Karpas-422 (cell line): ENCODE measurements around the gene SPATA12. TPM values are rescaled to one million over a fixed set of nuclear protein-coding genes. Genes with fewer than 3 reads are reported as not detected.

Experiments used
- DNase-seq: peaks from one replicate; pipeline ENCODE4 v3.0.0-alpha.2; 2015
- H2AFZ ChIP-seq: fragments of 200-600 bp; sonication (generic); 2 replicates; pipeline ENCODE4 v1.6.1; 2014; ENCODE audit warnings: antibody characterized with exemption, low read length, mixed read lengths
- H3K27ac ChIP-seq: fragments of 200-600 bp; sonication (generic); 2 replicates; pipeline ENCODE4 v1.5.1; 2014; ENCODE audit warnings: mild to moderate bottlenecking, low read length, moderate library complexity
- H3K27me3 ChIP-seq: fragments of 200-600 bp; sonication (generic); 2 replicates; pipeline ENCODE4 v1.6.1; 2014; ENCODE audit warnings: low read length, mixed read lengths
- H3K36me3 ChIP-seq: fragments of 200-600 bp; sonication (generic); 2 replicates; pipeline ENCODE4 v1.6.1; 2014; ENCODE audit warnings: low read length, mixed read lengths; ENCODE audit not compliant: insufficient read depth
- H3K4me1 ChIP-seq: fragments of 200-600 bp; sonication (generic); 2 replicates; pipeline ENCODE4 v1.6.1; 2014; ENCODE audit warnings: mild to moderate bottlenecking, low read length, mixed read lengths
- H3K4me2 ChIP-seq: fragments of 200-600 bp; sonication (generic); 2 replicates; pipeline ENCODE4 v1.6.1; 2014; ENCODE audit warnings: low read length, low read depth, mild to moderate bottlenecking; ENCODE audit not compliant: poor library complexity, severe bottlenecking
- H3K4me3 ChIP-seq: fragments of 200-600 bp; sonication (generic); 2 replicates; pipeline ENCODE4 v1.5.1; 2014; ENCODE audit warnings: mild to moderate bottlenecking, antibody characterized with exemption, low read length, mixed read lengths
- H3K79me2 ChIP-seq: fragments of 200-600 bp; sonication (generic); 2 replicates; pipeline ENCODE4 v1.6.1; 2014; ENCODE audit warnings: mild to moderate bottlenecking, low read length, mixed read lengths
- H3K9ac ChIP-seq: fragments of 200-600 bp; sonication (generic); 2 replicates; pipeline ENCODE4 v1.6.0; 2014; ENCODE audit warnings: low read length
- H3K9me2 ChIP-seq: fragments of 200-600 bp; sonication (generic), shearing (Covaris generic); replicated peaks from 2 replicates; pipeline ENCODE4 v1.6.0; 2014; ENCODE audit warnings: mild to moderate bottlenecking, low read length, moderate library complexity; ENCODE audit not compliant: insufficient read depth
- H3K9me3 ChIP-seq: fragments of 300-700, 200-600 bp; sonication (generic); 2 replicates; pipeline ENCODE4 v1.6.1; 2014; ENCODE audit warnings: low read length, mixed read lengths
- H4K20me1 ChIP-seq: fragments of 200-600 bp; sonication (generic); 2 replicates; pipeline ENCODE4 v1.6.1; 2014; ENCODE audit warnings: mild to moderate bottlenecking, antibody characterized with exemption, low read length, low read depth; ENCODE audit not compliant: insufficient read depth
- total RNA-seq: library from RNA; depleted of rRNA; stranded (reverse); fragments of >200 nt; shearing (Covaris generic); gene quantifications from 2 replicates; pipeline ENCODE4 v1.2.3, GENCODE V29; 2014; ENCODE audit warnings: low replicate concordance

SPATA12 gene
- total RNA-seq, 1 experiment from 2014 or later = 3.9 TPM

DNA sequence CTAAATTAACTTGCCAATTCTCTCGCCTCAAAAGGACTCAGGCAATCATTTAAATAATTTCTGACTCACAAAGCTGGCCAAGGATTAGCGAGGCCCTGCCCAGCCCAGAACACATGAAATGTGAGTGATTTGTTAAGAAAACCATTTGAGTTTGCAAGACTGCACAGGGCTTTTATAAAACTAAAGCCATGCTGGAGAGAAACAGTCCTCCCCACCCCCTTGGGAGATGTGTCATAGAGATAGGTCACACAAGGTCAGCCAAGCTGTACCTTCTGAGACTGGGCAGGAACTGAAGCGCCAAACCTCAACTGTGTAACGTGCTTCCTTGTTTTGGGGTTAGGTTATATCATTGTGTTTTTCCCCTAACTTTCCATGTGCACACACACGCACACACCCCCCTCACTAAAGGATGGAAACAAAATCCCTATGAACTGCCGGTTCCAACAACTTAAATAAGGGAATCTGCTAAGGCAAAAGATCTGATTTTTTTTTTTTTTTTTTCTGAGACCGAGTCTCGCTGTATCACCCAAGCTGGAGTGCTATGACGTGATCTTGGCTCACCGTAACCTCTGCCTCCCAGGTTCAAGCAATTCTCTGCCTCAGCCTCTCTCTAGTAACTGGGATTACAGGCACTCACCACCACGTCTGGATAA is 8.1 kb downstream of the SPATA12 start:
- Histone ChIP-seq H2AFZ (no peak overlapping the region), H3K4me1 (peaks cover 68% of the 10 kb centered on the region)

DNA sequence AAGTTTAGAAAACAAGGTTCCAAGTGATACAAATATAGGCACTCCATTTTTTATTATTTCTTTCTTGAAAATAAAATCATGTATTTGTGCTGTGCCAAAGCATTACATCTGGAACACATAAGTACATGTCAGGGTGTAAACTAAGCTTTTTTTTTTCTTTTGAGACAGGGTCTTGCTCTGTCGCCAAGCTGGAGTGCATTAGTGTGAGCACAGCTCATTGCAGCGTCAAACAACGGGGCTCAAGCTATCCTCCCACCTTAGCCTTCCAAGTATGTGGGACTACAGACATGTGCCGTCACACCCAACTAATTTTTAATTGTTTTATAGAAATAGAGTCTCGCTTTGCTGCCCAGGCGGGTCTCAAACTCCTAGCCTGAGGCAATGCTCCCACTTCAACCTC is 9.0 kb downstream of the SPATA12 start:
- no peak for DNase-seq
- Histone ChIP-seq H2AFZ (no peak overlapping the region), H3K4me2 (peak overlapping the region; percentile 65), H3K9me2 (no peaks in the 10 kb centered on the region), H3K9ac (peak overlapping the region; percentile 57), H3K4me1 (peaks cover 68% of the 10 kb centered on the region), H3K79me2 (no peaks in the 10 kb centered on the region), H3K36me3 (no peaks in the 10 kb centered on the region; the same call in 1 of the 2 replicates), H3K4me3 (no peak overlapping the region), H3K27me3 (no peaks in the 10 kb centered on the region), H3K27ac (peak overlapping the region; percentile 89), H3K9me3 (no peaks in the 10 kb centered on the region), H4K20me1 (no peaks in the 10 kb centered on the region)

More for the DNA sequence above, 8.1 kb downstream of the SPATA12 start:
- no peaks in the 10 kb centered on the region for H3K79me2 ChIP-seq
- no peaks in the 10 kb centered on the region for H3K9me3 ChIP-seq
- H3K36me3 ChIP-seq = no peaks in the 10 kb centered on the region; the same call in 1 of the 2 replicates
- H3K9ac ChIP-seq = peak overlapping the region; percentile 57
- no peaks in the 10 kb centered on the region for H3K9me2 ChIP-seq
- peak overlapping the region; percentile 65 for H3K4me2 ChIP-seq
- H4K20me1 ChIP-seq = no peaks in the 10 kb centered on the region
- no peaks in the 10 kb centered on the region for H3K27me3 ChIP-seq
- peak; percentile 99 for DNase-seq
- peak overlapping the region; percentile 21 for H3K4me3 ChIP-seq
- H3K27ac ChIP-seq = peak overlapping the region; percentile 96

- H3K27me3 ChIP-seq = no peaks in the 10 kb centered on the region
- no peak overlapping the region for H3K4me2 ChIP-seq
- H3K9me2 ChIP-seq = no peaks in the 10 kb centered on the region
- H3K4me3 ChIP-seq = no peak overlapping the region
- no peak overlapping the region for H3K9ac ChIP-seq
- no peaks in the 10 kb centered on the region; the same call in 1 of the 2 replicates for H3K36me3 ChIP-seq
- no peak for DNase-seq
- H3K4me1 ChIP-seq = peaks cover 55% of the 10 kb centered on the region
- no peaks in the 10 kb centered on the region for H3K79me2 ChIP-seq
- H3K9me3 ChIP-seq = no peaks in the 10 kb centered on the region
- no peaks in the 10 kb centered on the region for H4K20me1 ChIP-seq
- H3K27ac ChIP-seq = no peak overlapping the region
- no peak overlapping the region for H2AFZ ChIP-seq
Measured at GRCh38 chr3:57073628-57074027, 13.2 kb downstream of the SPATA12 start.

DNA sequence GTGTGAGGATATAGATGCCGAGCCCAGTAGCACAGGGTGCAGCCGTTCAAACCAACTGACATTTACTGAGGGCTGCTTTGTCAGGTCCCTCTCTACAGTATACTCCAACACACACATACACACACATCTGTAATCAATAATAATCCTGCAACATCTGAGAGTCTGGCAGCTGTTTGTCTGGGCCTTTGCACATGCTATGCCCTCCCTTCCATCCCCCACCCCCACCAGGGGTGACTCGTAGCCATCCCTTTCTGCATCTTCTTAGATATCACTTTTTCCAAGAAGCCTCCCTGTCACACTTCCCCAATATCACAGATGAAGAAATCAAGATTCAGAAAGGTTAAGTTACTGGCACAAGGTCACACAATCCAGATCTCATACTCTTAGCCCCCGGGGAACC is 13.7 kb downstream of the SPATA12 start:
- Histone ChIP-seq H3K4me2 (peak overlapping the region; percentile 37), H2AFZ (no peak overlapping the region), H3K4me3 (no peak overlapping the region), H3K27ac (no peak overlapping the region), H3K9ac (no peak overlapping the region), H3K4me1 (peaks cover 50% of the 10 kb centered on the region), H4K20me1 (no peaks in the 10 kb centered on the region), H3K79me2 (no peaks in the 10 kb centered on the region), H3K9me3 (no peaks in the 10 kb centered on the region), H3K27me3 (no peaks in the 10 kb centered on the region), H3K9me2 (no peaks in the 10 kb centered on the region), H3K36me3 (no peaks in the 10 kb centered on the region; the same call in 1 of the 2 replicates)
- DNase-seq = no peak

- Histone ChIP-seq H3K27me3 (no peaks in the 10 kb centered on the region), H2AFZ (no peak overlapping the region), H3K9ac (no peak overlapping the region), H3K9me2 (no peaks in the 10 kb centered on the region), H3K36me3 (no peaks in the 10 kb centered on the region), H3K27ac (no peak overlapping the region), H3K4me3 (no peak overlapping the region), H4K20me1 (no peaks in the 10 kb centered on the region), H3K9me3 (no peaks in the 10 kb centered on the region), H3K4me2 (no peak overlapping the region), H3K4me1 (peaks cover 32% of the 10 kb centered on the region), H3K79me2 (no peaks in the 10 kb centered on the region)
- DNase-seq = no peak
Measured at GRCh38 chr3:57076422-57076951, 16.0 kb downstream of the SPATA12 start.

GRCh38 chr3:57077630-57078343 is 17.3 kb downstream of the SPATA12 start:
- no peak for DNase-seq
- Histone ChIP-seq H3K9ac (no peak overlapping the region), H3K27me3 (no peaks in the 10 kb centered on the region), H3K79me2 (no peaks in the 10 kb centered on the region), H3K27ac (no peak overlapping the region), H4K20me1 (no peaks in the 10 kb centered on the region), H3K4me2 (no peak overlapping the region), H2AFZ (no peak overlapping the region), H3K9me3 (no peaks in the 10 kb centered on the region), H3K36me3 (no peaks in the 10 kb centered on the region), H3K4me1 (peaks cover 25% of the 10 kb centered on the region), H3K9me2 (no peaks in the 10 kb centered on the region), H3K4me3 (no peak overlapping the region)

DNA sequence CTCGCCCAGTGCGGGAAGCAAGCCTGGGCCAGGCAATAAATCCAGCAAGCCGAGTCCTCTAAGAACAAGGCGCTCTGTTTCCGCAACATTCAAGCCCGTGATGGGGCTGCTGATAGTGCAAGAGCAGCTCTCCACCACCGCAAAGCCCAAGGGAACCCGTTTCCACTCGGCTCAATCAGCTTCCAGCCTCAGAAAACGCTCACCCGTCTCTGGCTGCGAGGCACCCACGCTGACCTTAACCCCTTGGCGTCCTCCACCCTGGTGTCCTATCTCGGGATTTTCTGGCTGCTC is 17.8 kb downstream of the SPATA12 start:
- Histone ChIP-seq H3K79me2 (no peaks in the 10 kb centered on the region), H3K4me2 (no peak overlapping the region), H3K4me3 (no peak overlapping the region), H3K9me2 (no peaks in the 10 kb centered on the region), H3K27me3 (no peaks in the 10 kb centered on the region), H3K36me3 (no peaks in the 10 kb centered on the region), H2AFZ (no peak overlapping the region), H3K9ac (no peak overlapping the region), H4K20me1 (no peaks in the 10 kb centered on the region), H3K9me3 (no peaks in the 10 kb centered on the region), H3K27ac (no peak overlapping the region), H3K4me1 (peaks cover 24% of the 10 kb centered on the region)
- no peak for DNase-seq

- H3K9ac ChIP-seq = no peak overlapping the region
- no peak overlapping the region for H3K27ac ChIP-seq
- no peak overlapping the region for H2AFZ ChIP-seq
- no peaks in the 10 kb centered on the region for H3K27me3 ChIP-seq
- no peak for DNase-seq
- H3K36me3 ChIP-seq = no peaks in the 10 kb centered on the region
- H4K20me1 ChIP-seq = no peaks in the 10 kb centered on the region
- no peaks in the 10 kb centered on the region for H3K9me2 ChIP-seq
- H3K9me3 ChIP-seq = no peaks in the 10 kb centered on the region
- H3K4me2 ChIP-seq = no peak overlapping the region
- peaks cover 18% of the 10 kb centered on the region for H3K4me1 ChIP-seq
- H3K79me2 ChIP-seq = no peaks in the 10 kb centered on the region
- H3K4me3 ChIP-seq = no peak overlapping the region
Measured at GRCh38 chr3:57078635-57079473, 18.4 kb downstream of the SPATA12 start.
